A549 (cell line): ENCODE results near the gene ARHGEF11.

Source experiments
- CBX8 ChIP-seq: fragments of 200-600 bp; sonication (generic); IDR thresholded peaks from 2 replicates; pipeline ENCODE4 v1.6.1; 2016
- CHD2 ChIP-seq: fragments of 150-350 bp; IDR thresholded peaks from 2 replicates; pipeline ENCODE4 v1.6.1; 2014; ENCODE audit warnings: low read length; ENCODE audit not compliant: partially characterized antibody
- CTCF ChIP-seq: fragments of >200 bp; sonication (Bioruptor Twin); formaldehyde crosslinking; IDR thresholded peaks from 3 replicates; pipeline ENCODE4 v1.5.1; 2016
- ELK1 ChIP-seq: fragments of 150-350 bp; IDR thresholded peaks from 2 replicates; pipeline ENCODE4 v1.6.1; 2014; ENCODE audit warnings: low read depth, mild to moderate bottlenecking, low read length
- EP300 ChIP-seq, 2 experiments: fragments of >200 bp; sonication (Bioruptor Twin); formaldehyde crosslinking; IDR thresholded peaks; 2 replicates in 1 of 2; 3 replicates in 1 of 2; pipeline ENCODE4 v1.6.1; 2016 to 2017
- NR3C1 ChIP-seq: fragments of >200 bp; sonication (Bioruptor Twin); formaldehyde crosslinking; IDR thresholded peaks from 3 replicates; pipeline ENCODE4 v1.6.1; 2017
- POLR2A ChIP-seq: IDR thresholded peaks from 2 replicates; pipeline ENCODE4 v1.6.1; 2012; ENCODE audit warnings: mild to moderate bottlenecking, low read length
- POLR2AphosphoS2 ChIP-seq: conservative IDR thresholded peaks from 2 replicates; pipeline ENCODE4 v1.6.1; 2012; ENCODE audit warnings: low read length, improper control_type of control experiment, inconsistent platforms
- RAD21 ChIP-seq, 2 experiments: fragments of >200 bp in 1 of 2; sonication (Bioruptor Twin) in 1 of 2; formaldehyde crosslinking in 1 of 2; IDR thresholded peaks in 1 of 2; conservative IDR thresholded peaks in 1 of 2; 2 replicates in 1 of 2; 3 replicates in 1 of 2; pipeline ENCODE4 v1.6.1; 2012 to 2018; ENCODE audit warnings: inconsistent platforms in 1 of 2
- RARB ChIP-seq: fragments of 250-450 bp; sonication (Bioruptor Pico); IDR thresholded peaks from 2 replicates; pipeline ENCODE4 v1.8.0; 2021; ENCODE audit warnings: mild to moderate bottlenecking, moderate library complexity
- RNF2 ChIP-seq: fragments of 200-600 bp; sonication (generic); IDR thresholded peaks from 2 replicates; pipeline ENCODE4 v1.6.1; 2016; ENCODE audit warnings: low read depth, mild to moderate bottlenecking, antibody characterized with exemption, moderate library complexity, borderline replicate concordance
- ZC3H11A ChIP-seq: fragments of 450-650 bp; IDR thresholded peaks from 2 replicates; pipeline ENCODE4 v1.6.1; 2014; ENCODE audit warnings: antibody characterized with exemption, mild to moderate bottlenecking
- TF ChIP-seq, protein P1 (sequence below): fragments of 200-600 bp; sonication (generic); IDR thresholded peaks from 2 replicates; pipeline ENCODE4 v1.6.1; 2016; ENCODE audit warnings: antibody characterized with exemption, mild to moderate bottlenecking, moderate library complexity
- TF ChIP-seq, protein P2 (sequence below): fragments of 450-650 bp; IDR thresholded peaks from 2 replicates; pipeline ENCODE4 v1.6.1; 2014; ENCODE audit warnings: antibody characterized with exemption

GRCh38 chr1:157028674-157029073, 16.9 kb downstream of the ARHGEF11 start:
- TF ChIP-seq CTCF: no peak
- no peak for TF ChIP-seq POLR2A
- TF ChIP-seq RAD21 (conservative IDR thresholded peaks at IDR 0.05 in 1 of 2, IDR thresholded peaks at IDR 0.05 in 1 of 2): no peak
- TF ChIP-seq, protein P1, sequence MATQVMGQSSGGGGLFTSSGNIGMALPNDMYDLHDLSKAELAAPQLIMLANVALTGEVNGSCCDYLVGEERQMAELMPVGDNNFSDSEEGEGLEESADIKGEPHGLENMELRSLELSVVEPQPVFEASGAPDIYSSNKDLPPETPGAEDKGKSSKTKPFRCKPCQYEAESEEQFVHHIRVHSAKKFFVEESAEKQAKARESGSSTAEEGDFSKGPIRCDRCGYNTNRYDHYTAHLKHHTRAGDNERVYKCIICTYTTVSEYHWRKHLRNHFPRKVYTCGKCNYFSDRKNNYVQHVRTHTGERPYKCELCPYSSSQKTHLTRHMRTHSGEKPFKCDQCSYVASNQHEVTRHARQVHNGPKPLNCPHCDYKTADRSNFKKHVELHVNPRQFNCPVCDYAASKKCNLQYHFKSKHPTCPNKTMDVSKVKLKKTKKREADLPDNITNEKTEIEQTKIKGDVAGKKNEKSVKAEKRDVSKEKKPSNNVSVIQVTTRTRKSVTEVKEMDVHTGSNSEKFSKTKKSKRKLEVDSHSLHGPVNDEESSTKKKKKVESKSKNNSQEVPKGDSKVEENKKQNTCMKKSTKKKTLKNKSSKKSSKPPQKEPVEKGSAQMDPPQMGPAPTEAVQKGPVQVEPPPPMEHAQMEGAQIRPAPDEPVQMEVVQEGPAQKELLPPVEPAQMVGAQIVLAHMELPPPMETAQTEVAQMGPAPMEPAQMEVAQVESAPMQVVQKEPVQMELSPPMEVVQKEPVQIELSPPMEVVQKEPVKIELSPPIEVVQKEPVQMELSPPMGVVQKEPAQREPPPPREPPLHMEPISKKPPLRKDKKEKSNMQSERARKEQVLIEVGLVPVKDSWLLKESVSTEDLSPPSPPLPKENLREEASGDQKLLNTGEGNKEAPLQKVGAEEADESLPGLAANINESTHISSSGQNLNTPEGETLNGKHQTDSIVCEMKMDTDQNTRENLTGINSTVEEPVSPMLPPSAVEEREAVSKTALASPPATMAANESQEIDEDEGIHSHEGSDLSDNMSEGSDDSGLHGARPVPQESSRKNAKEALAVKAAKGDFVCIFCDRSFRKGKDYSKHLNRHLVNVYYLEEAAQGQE: no peak
- TF ChIP-seq, protein P2, sequence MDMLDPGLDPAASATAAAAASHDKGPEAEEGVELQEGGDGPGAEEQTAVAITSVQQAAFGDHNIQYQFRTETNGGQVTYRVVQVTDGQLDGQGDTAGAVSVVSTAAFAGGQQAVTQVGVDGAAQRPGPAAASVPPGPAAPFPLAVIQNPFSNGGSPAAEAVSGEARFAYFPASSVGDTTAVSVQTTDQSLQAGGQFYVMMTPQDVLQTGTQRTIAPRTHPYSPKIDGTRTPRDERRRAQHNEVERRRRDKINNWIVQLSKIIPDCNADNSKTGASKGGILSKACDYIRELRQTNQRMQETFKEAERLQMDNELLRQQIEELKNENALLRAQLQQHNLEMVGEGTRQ: no peak
- no peak for TF ChIP-seq POLR2AphosphoS2
- TF ChIP-seq ELK1: no peak
- TF ChIP-seq CHD2: no peak
- no peak for TF ChIP-seq ZC3H11A
- TF ChIP-seq NR3C1: no peak
- no peak for TF ChIP-seq RARB (CRISPR knock-in tag)
- no peak for TF ChIP-seq CBX8
- no peak for TF ChIP-seq RNF2
- TF ChIP-seq EP300 (IDR thresholded peaks at IDR 0.05): no peak
